Smooth muscle cell (in vitro differentiated cells): ENCODE measurements around the gene NPTN. TPM values are rescaled to one million over a fixed set of nuclear protein-coding genes. Genes with fewer than 3 reads are reported as not detected.

ENCODE experiments used
- DNase-seq: peaks from one replicate; lab custom pipeline; 2025; ENCODE audit not compliant: unreplicated experiment; lab: John Stamatoyannopoulos, UW
- H2AFZ ChIP-seq: fragments of 200-600 bp; sonication (generic); 2 replicates; pipeline ENCODE4 v1.6.0; 2016; ENCODE audit warnings: antibody characterized with exemption, low read depth, mild to moderate bottlenecking
- H3F3A ChIP-seq: fragments of 200-600 bp; sonication (generic); 2 replicates; pipeline ENCODE4 v1.6.0; 2017; ENCODE audit warnings: antibody characterized with exemption, low read depth
- H3K27ac ChIP-seq: fragments of 200-600 bp; sonication (generic); 2 replicates; pipeline ENCODE4 v1.5.1; 2016; ENCODE audit warnings: low read depth, mild to moderate bottlenecking
- H3K27me3 ChIP-seq: fragments of 200-600 bp; sonication (generic); 2 replicates; pipeline ENCODE4 v1.6.1; 2016; ENCODE audit warnings: low read depth, mild to moderate bottlenecking
- H3K36me3 ChIP-seq: fragments of 200-600 bp; sonication (generic); 2 replicates; pipeline ENCODE4 v1.5.1; 2016; ENCODE audit warnings: low read depth
- H3K4me1 ChIP-seq: fragments of 200-600 bp; sonication (generic); 2 replicates; pipeline ENCODE4 v1.5.1; 2016; ENCODE audit warnings: low read depth
- H3K4me2 ChIP-seq: fragments of 200-600 bp; sonication (generic); 2 replicates; pipeline ENCODE4 v1.6.0; 2016; ENCODE audit warnings: mild to moderate bottlenecking
- H3K4me3 ChIP-seq: fragments of 200-600 bp; sonication (generic); 2 replicates; pipeline ENCODE4 v1.5.1; 2016; ENCODE audit warnings: mild to moderate bottlenecking
- H3K79me2 ChIP-seq: fragments of 200-600 bp; sonication (generic); 2 replicates; pipeline ENCODE4 v1.6.0; 2016; ENCODE audit warnings: low read depth, mild to moderate bottlenecking
- H3K9ac ChIP-seq: fragments of 200-600 bp; sonication (generic); 2 replicates; pipeline ENCODE4 v1.6.0; 2016; ENCODE audit warnings: low read depth
- H3K9me3 ChIP-seq: fragments of 200-600 bp; sonication (generic); replicated peaks from 2 replicates; pipeline ENCODE4 v1.5.1; 2016; ENCODE audit warnings: low read depth
- H4K20me1 ChIP-seq: fragments of 200-600 bp; sonication (generic); 2 replicates; pipeline ENCODE4 v1.6.0; 2016; ENCODE audit warnings: low read depth
- CTCF ChIP-seq: fragments of 200-600 bp; sonication (generic); IDR thresholded peaks from 2 replicates; pipeline ENCODE4 v1.5.1; 2017; ENCODE audit warnings: borderline replicate concordance, mild to moderate bottlenecking, antibody characterized with exemption; ENCODE audit not compliant: insufficient read depth, poor library complexity, severe bottlenecking
- WGBS: methylation state at CpG from one replicate; pipeline ENCODE4 v1.1.7; 2016; ENCODE audit warnings: low lambda C conversion rate; 5-methylcytosine and 5-hydroxymethylcytosine counted together
- polyA plus RNA-seq: library from polyadenylated mRNA; unstranded; fragments of >200 nt; fragmentation: Nextera tagmentation; extraction: Ambion mirVana; gene quantifications from 2 replicates; pipeline ENCODE4 v1.2.1, GENCODE V29; 2016
- total RNA-seq: library from RNA; depleted of rRNA; stranded (reverse); fragments of >200 nt; gene quantifications from 2 replicates; pipeline ENCODE4 v1.2.3, GENCODE V29; 2014

The NPTN gene
- total and polyA plus RNA-seq, 2 experiments from 2014 or later = 153 to 215 TPM

DNA sequence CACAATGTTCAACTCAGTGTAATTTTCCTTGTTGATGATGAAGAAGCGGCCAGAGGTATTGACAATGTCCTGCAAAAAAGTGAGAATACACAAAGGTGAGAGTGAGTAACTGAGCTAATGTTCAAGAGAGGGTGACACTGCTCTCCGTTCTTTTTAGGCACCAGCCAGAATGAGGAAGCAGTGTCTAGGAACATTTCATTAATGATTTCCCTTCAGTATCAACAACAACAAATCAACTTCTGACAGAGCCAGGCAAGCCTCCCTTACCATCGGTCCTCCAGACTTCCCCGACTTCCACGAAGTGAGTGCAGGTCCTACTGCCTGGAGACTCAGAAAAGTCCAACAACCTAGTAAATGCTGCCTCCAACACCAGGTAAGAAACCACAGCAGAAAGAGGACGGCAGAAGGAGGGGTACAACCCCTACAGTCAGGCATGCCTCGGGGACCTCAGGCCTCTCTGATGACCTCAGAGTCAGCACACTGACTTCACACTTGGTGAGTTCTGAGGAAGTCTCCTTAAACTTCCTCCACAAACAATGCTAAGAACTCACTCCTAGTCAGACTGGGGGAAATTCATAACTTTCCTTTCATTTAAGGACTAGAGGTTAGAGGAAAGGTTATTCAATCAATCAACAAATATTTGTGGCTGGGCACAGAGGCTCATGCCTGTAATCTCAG is 62.7 kb downstream of the NPTN start:
- Histone ChIP-seq H3F3A (no peaks in the 10 kb centered on the region), H3K9me3 (no peaks in the 10 kb centered on the region), H4K20me1 (peaks cover 96% of the 10 kb centered on the region), H3K4me1 (no peaks in the 10 kb centered on the region), H3K4me2 (no peak overlapping the region), H2AFZ (no peak overlapping the region), H3K27me3 (no peaks in the 10 kb centered on the region), H3K79me2 (peaks cover 9% of the 10 kb centered on the region), H3K36me3 (peaks cover 22% of the 10 kb centered on the region), H3K4me3 (no peak overlapping the region), H3K9ac (no peak overlapping the region), H3K27ac (no peak overlapping the region)
- TF ChIP-seq CTCF = no peak
- WGBS = 98% methylated on average over 7 of the region's 7 CpGs
- no peak for DNase-seq

- no peak overlapping the region for H2AFZ ChIP-seq
- H3K9ac ChIP-seq = no peak overlapping the region
- H4K20me1 ChIP-seq = peaks cover 96% of the 10 kb centered on the region
- H3K4me1 ChIP-seq = no peaks in the 10 kb centered on the region
- peaks cover 5% of the 10 kb centered on the region for H3K79me2 ChIP-seq
- H3K9me3 ChIP-seq = no peaks in the 10 kb centered on the region
- peaks cover 3% of the 10 kb centered on the region for H3F3A ChIP-seq
- no peaks in the 10 kb centered on the region for H3K27me3 ChIP-seq
- H3K27ac ChIP-seq = no peak overlapping the region
- peaks cover 22% of the 10 kb centered on the region for H3K36me3 ChIP-seq
- no peak overlapping the region for H3K4me2 ChIP-seq
- TF ChIP-seq CTCF = no peak
- no peak overlapping the region for H3K4me3 ChIP-seq
- DNase-seq = no peak
- 95% methylated on average over 3 of the region's 3 CpGs for WGBS
These were observed 63.8 kb downstream of the NPTN start for GRCh38 chr15:73569361-73569760.

DNA sequence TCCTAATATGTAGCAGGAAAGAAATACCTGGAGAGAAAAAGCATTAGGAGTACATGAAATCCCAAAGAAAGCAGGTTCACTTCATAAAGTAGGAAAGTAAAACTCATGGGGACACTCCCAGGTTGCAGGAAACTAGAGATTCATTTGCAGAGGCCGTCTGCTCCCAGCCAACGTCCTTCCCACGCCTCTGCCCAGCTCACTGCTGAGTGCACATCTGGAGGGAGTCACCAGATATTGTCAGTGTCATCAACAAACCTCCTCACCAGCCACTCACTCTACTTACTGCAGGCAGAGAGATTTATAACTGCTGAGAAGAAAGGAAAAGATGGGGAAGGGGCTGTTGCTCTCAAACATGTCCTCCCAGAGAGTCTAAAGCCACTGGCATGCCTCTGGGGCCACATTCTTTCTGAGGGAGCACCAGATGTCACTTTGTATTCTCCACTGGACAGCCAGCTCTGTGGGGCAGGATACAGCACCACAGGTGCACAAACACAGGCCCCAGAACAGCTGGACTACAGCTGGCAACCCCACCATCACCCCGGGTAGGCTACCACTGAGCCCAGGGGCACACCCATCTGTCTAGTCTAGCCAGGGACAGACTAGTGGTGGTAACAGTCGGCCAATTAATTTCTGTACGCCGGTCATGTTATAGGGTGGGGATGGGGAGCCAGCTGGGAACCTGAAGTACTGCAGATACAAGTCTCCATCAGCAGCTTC is 64.5 kb downstream of the NPTN start:
- DNase-seq = no peak
- H3K36me3 ChIP-seq = peaks cover 22% of the 10 kb centered on the region
- no peak overlapping the region for H3K4me3 ChIP-seq
- H3F3A ChIP-seq = peaks cover 9% of the 10 kb centered on the region
- H3K79me2 ChIP-seq = no peaks in the 10 kb centered on the region
- no peak overlapping the region for H3K4me2 ChIP-seq
- H4K20me1 ChIP-seq = peaks cover 96% of the 10 kb centered on the region
- 94% methylated on average over 7 of the region's 7 CpGs for WGBS
- H3K27ac ChIP-seq = no peak overlapping the region
- H2AFZ ChIP-seq = no peak overlapping the region
- no peak for TF ChIP-seq CTCF
- no peaks in the 10 kb centered on the region for H3K4me1 ChIP-seq
- H3K27me3 ChIP-seq = no peaks in the 10 kb centered on the region
- H3K9ac ChIP-seq = no peak overlapping the region
- no peaks in the 10 kb centered on the region for H3K9me3 ChIP-seq
